ENCODE data around the gene TNK2. TPM values are rescaled to one million over a fixed set of nuclear protein-coding genes. Genes with fewer than 3 reads are reported as not detected.

Gene TNK2
- total and polyA plus RNA-seq, 2 donors (not counting 3 experiments of a cell fraction or from before 2014, with no cell fraction given) = 18.6 to 71.6 TPM

- FAIRE-seq (no peak), DNase-seq (ENCODE audit: low read depth, low spot score) (no peak)
- no peak overlapping the region for H3K4me3 ChIP-seq (replicated peaks in 1 of 3; ENCODE audit: insufficient read depth in 1 of 3, low read depth in 1 of 3, low read length in 3 of 3)
- H3K36me3 ChIP-seq (ENCODE audit: control insufficient read depth in 2 of 2, extremely low read depth in 1 of 2, insufficient read depth in 2 of 2, low read length in 2 of 2) = no peaks in the 10 kb centered on the region
- no peaks in the 10 kb centered on the region for H4K20me1 ChIP-seq (replicated peaks; ENCODE audit: control insufficient read depth, extremely low read depth, insufficient read depth, low read length)
- H3K9me3 ChIP-seq (replicated peaks; ENCODE audit: control insufficient read depth, insufficient read depth, low read length) = no peaks in the 10 kb centered on the region
- no peaks in the 10 kb centered on the region for H3K79me2 ChIP-seq (ENCODE audit: control insufficient read depth, insufficient read depth, low read length)
- POLR2A ChIA-PET = no interaction called here
- no TSS peak for BruUV-seq (replicated peaks)
- intact Hi-C loops (cut with micrococcal nuclease) = no loop called here
- H3K4me1 ChIP-seq (ENCODE audit: control insufficient read depth, extremely low read depth, insufficient read depth, low read length) = no peaks in the 10 kb centered on the region
- no peak for TF ChIP-seq MYC (IDR thresholded peaks at IDR 0.05; ENCODE audit: low read depth, low read length)
- no peak for TF ChIP-seq POLR2A (IDR thresholded peaks at IDR 0.05; ENCODE audit: low read depth, low read length)
- TF ChIP-seq GATA2 (IDR thresholded peaks at IDR 0.05; ENCODE audit: insufficient read depth, insufficient read length, low read depth, low read length) = no peak
- TF ChIP-seq JUN (IDR thresholded peaks at IDR 0.05; ENCODE audit: borderline replicate concordance, insufficient read depth, insufficient read length, low read depth) = no peak
- no peak for TF ChIP-seq MAX (IDR thresholded peaks at IDR 0.05; ENCODE audit: insufficient read depth, insufficient read length)
- no peak for TF ChIP-seq FOS (IDR thresholded peaks at IDR 0.05; ENCODE audit: borderline replicate concordance, insufficient read depth, low read length)
- TF ChIP-seq POLR2AphosphoS5 (IDR thresholded peaks at IDR 0.05; ENCODE audit: insufficient read depth, low read depth, low read length) = no peak
- no peak for TF ChIP-seq CTCF (IDR thresholded peaks at IDR 0.05; ENCODE audit: extremely low read depth in 1 of 2, insufficient read depth in 1 of 2, low read depth in 1 of 2, low read length in 2 of 2)
- no peak for TF ChIP-seq EZH2 (IDR thresholded peaks at IDR 0.05; ENCODE audit: borderline replicate concordance, low read depth, low read length, severe bottlenecking)
- CTCF ChIA-PET = interaction anchor here (0.6 to 3.9 kb wide), 4 partner anchors 9 to 236 kb away, joined by 3 to 25 read pairs (median 4); no protein-coding TSS in a partner anchor
- dilution Hi-C loops (cut with MboI; ENCODE audit: extremely low pct_ligation_motif_present, low sequenced_read_pairs) = no loop called here
- H3K9me1 ChIP-seq (replicated peaks; ENCODE audit: control insufficient read depth, extremely low read depth, insufficient read depth, low read length) = no peaks in the 10 kb centered on the region
- no peak overlapping the region for H2AFZ ChIP-seq (ENCODE audit: low read depth, low read length)
- H3K27me3 ChIP-seq (ENCODE audit: control insufficient read depth in 2 of 2, insufficient read depth in 2 of 2, low read length in 2 of 2) = peaks cover 2 to 11% of the 10 kb centered on the region in 2 experiments
- no peak overlapping the region for H3K9ac ChIP-seq (replicated peaks; ENCODE audit: extremely low read depth, insufficient read depth, low read length)
- no peak overlapping the region for H3K27ac ChIP-seq (ENCODE audit: insufficient read depth, low read depth, low read length)
- no peak overlapping the region for H3K4me2 ChIP-seq (ENCODE audit: insufficient read depth, low read length)
Measured at GRCh38 chr3:195838714-195839113, 69.6 kb downstream of the TNK2 start.

Data from endothelial cell of umbilical vein (primary cell).